ENCODE results near the gene MYO1G. TPM values are rescaled to one million over a fixed set of nuclear protein-coding genes. Genes with fewer than 3 reads are reported as not detected.
A peak's percentile ranks its signal among the peaks of the same experiment; 100 is the strongest.

Gene MYO1G
- total RNA-seq, 1 experiment from 2014 or later = 0.57 TPM

GRCh38 chr7:44981035-44981706 lies 2.4 kb upstream of the MYO1G start:
- no peaks in the 10 kb centered on the region for H3K9me3 ChIP-seq (ENCODE audit: control insufficient read depth, low read depth, low read length)
- H4K91ac ChIP-seq (ENCODE audit: insufficient read length, low read depth, low read length) = no peak overlapping the region
- H3K18ac ChIP-seq (ENCODE audit: insufficient read length, low read depth, low read length) = no peak overlapping the region
- peaks cover 3% of the 10 kb centered on the region for H3K23me2 ChIP-seq (ENCODE audit: insufficient read length, low read depth, low read length, poor library complexity, severe bottlenecking)
- no peak overlapping the region for H3T11ph ChIP-seq (ENCODE audit: low read length)
- H3K4me1 ChIP-seq (ENCODE audit: insufficient read depth, low read length) = no peaks in the 10 kb centered on the region
- H4K20me1 ChIP-seq (ENCODE audit: control insufficient read depth, insufficient read depth, insufficient read length) = no peaks in the 10 kb centered on the region
- no peak overlapping the region for H2AK5ac ChIP-seq (ENCODE audit: insufficient read length, low read length)
- no peak overlapping the region; the same call in 1 of the 2 replicates for H3K14ac ChIP-seq (ENCODE audit: insufficient read depth, low read length)
- no peaks in the 10 kb centered on the region for H3K27me3 ChIP-seq (ENCODE audit: insufficient read depth, low read length)
- no peak overlapping the region for H2BK5ac ChIP-seq (ENCODE audit: insufficient read length, low read length)
- no peak overlapping the region for H3K56ac ChIP-seq (ENCODE audit: insufficient read length, low read depth, low read length)
- Mint-ChIP-seq H3K36me3 (ENCODE audit: insufficient read depth in 1 of 3, low read depth in 3 of 3) (peaks cover 38 to 76% (median 39%) of the 10 kb centered on the region in 3 experiments), H3K27me3 (ENCODE audit: low read depth) (no peaks in the 10 kb centered on the region; the same call in 1 of the 2 replicates), H3K4me1 (peaks cover 16 to 20% of the 10 kb centered on the region in 2 experiments), H3K9me3 (no peaks in the 10 kb centered on the region; a peak in 1 of 5 replicates), H3K4me3 (no peak overlapping the region), H3K27ac (peak overlapping the region in 1 of 3 experiments; percentile 82; a peak in 2 of 7 replicates)
- no peak overlapping the region for H3K23ac ChIP-seq (ENCODE audit: insufficient read length, low read depth, low read length)
- no peak overlapping the region for H2AFZ ChIP-seq (ENCODE audit: low read length)
- 0 out of 3 replicates have a peak, but pooled peaks have one; percentile 13 for TF ChIP-seq CTCF (conservative IDR thresholded peaks at IDR 0.05)
- no peak overlapping the region for H2BK15ac ChIP-seq (ENCODE audit: low read depth, low read length)
- H3K79me1 ChIP-seq (ENCODE audit: insufficient read depth, low read depth, low read length, poor library complexity, severe bottlenecking) = peaks cover 4% of the 10 kb centered on the region
- WGBS (ENCODE audit: extremely low coverage, insufficient read length, low lambda C conversion rate) = no CpG with 5 or more reads among the region's 7 CpGs
- no peak overlapping the region for H4K8ac ChIP-seq (replicated peaks; ENCODE audit: insufficient read length, low read depth, low read length)
- H3K79me2 ChIP-seq (ENCODE audit: insufficient read depth, low read length) = peaks cover 13% of the 10 kb centered on the region; the same call in 1 of the 2 replicates
- no peak overlapping the region for H2BK12ac ChIP-seq (ENCODE audit: insufficient read length, low read depth, low read length)
- H2BK120ac ChIP-seq (ENCODE audit: low read depth, low read length, poor library complexity, severe bottlenecking) = no peak overlapping the region
- H3K4me2 ChIP-seq (ENCODE audit: insufficient read depth, insufficient read length, low read length) = no peak overlapping the region
- no peak overlapping the region for H3K27ac ChIP-seq (ENCODE audit: insufficient read length, low read depth, low read length)
- H4K5ac ChIP-seq (ENCODE audit: insufficient read length, low read depth, low read length) = no peak overlapping the region
- no peak overlapping the region for H3K9ac ChIP-seq (ENCODE audit: extremely low read depth, insufficient read length, low read length)
- no peak overlapping the region for H2BK20ac ChIP-seq (ENCODE audit: low read depth, low read length, poor library complexity, severe bottlenecking)
- DNase-seq = no peak
- H3K4ac ChIP-seq (ENCODE audit: low read depth, low read length) = no peak overlapping the region

All from H9 (cell line).